Vagina (tissue), 2 donors: ENCODE data around the gene CNNM2. TPM values are rescaled to one million over a fixed set of nuclear protein-coding genes. Genes with fewer than 3 reads are reported as not detected.

Source experiments
- DNase-seq, 2 donors: peaks; one replicate each; pipeline ENCODE4 v3.0.0-alpha.2; 2017; ENCODE audit errors: extremely low spot score in 2 of 2
- H3K27ac ChIP-seq: fragments of 200-600 bp; sonication (generic); one replicate; pipeline ENCODE4 v1.5.1; 2019
- H3K27me3 ChIP-seq: fragments of 200-600 bp; sonication (generic); one replicate; pipeline ENCODE4 v1.5.1; 2019
- H3K36me3 ChIP-seq, 2 donors: fragments of 200-600 bp; sonication (generic); one replicate each; pipeline ENCODE4 v1.5.1; 2017 to 2019
- H3K4me1 ChIP-seq: fragments of 200-600 bp; sonication (generic); one replicate; pipeline ENCODE4 v1.5.1; 2019
- H3K4me3 ChIP-seq, 2 donors: fragments of 200-600 bp; sonication (generic); 1 replicate in 1 of 2; 2 replicates in 1 of 2; pipeline ENCODE4 v1.5.1; 2016 to 2019
- H3K9me3 ChIP-seq: fragments of 200-600 bp; sonication (generic); one replicate; pipeline ENCODE4 v1.5.1; 2019
- CTCF ChIP-seq, 3 experiments: fragments of 450-650 bp in 2 of 3; fragments of 200-600 bp in 1 of 3; sonication (generic) in 1 of 3; IDR thresholded peaks; one replicate each; pipeline ENCODE4 v1.5.1; 2017 to 2019; ENCODE audit warnings: antibody characterized with exemption in 3 of 3, mild to moderate bottlenecking in 2 of 3, moderate library complexity in 2 of 3
- POLR2A ChIP-seq, 2 donors: fragments of 450-650 bp; IDR thresholded peaks; one replicate each; pipeline ENCODE4 v1.6.1; 2017; ENCODE audit warnings: antibody characterized with exemption in 2 of 2, mild to moderate bottlenecking in 2 of 2, moderate library complexity in 2 of 2
- POLR2AphosphoS5 ChIP-seq, 2 donors: sonication (generic); formaldehyde crosslinking; IDR thresholded peaks; one replicate each; pipeline ENCODE4 v1.9.0; 2017; ENCODE audit warnings: antibody characterized with exemption in 2 of 2, mild to moderate bottlenecking in 2 of 2, low read depth in 1 of 2; ENCODE audit not compliant: insufficient read depth in 1 of 2
- intact Hi-C: fragments of 100-400 bp; cut with DNase I; formaldehyde crosslinking; loops from one replicate; pipeline ENCODE4 v1.15.1; 2023
- total RNA-seq: library from RNA; depleted of rRNA; stranded (reverse); fragments of >200 nt; gene quantifications from one replicate; pipeline ENCODE4 v1.2.3, GENCODE V29; 2016

Gene CNNM2
- total RNA-seq, 1 donor from 2014 or later: 9.6 TPM

GRCh38 chr10:103083266-103083976 is 165.3 kb downstream of the CNNM2 start:
- Histone ChIP-seq H3K27me3 (no peaks in the 10 kb centered on the region), H3K9me3 (no peaks in the 10 kb centered on the region), H3K36me3 (peaks cover 0 to 14% of the 10 kb centered on the region in 2 donors), H3K4me1 (no peaks in the 10 kb centered on the region), H3K27ac (no peak overlapping the region), H3K4me3 (no peak overlapping the region)
- intact Hi-C loops: no loop called here
- no peak for DNase-seq
- TF ChIP-seq CTCF (IDR thresholded peaks at IDR 0.05) (no peak), POLR2A (IDR thresholded peaks at IDR 0.05) (no peak), POLR2AphosphoS5 (IDR thresholded peaks at IDR 0.05; ENCODE audit: insufficient read depth in 1 of 2, low read depth in 1 of 2) (no peak)

GRCh38 chr10:103083977-103084320 is 165.9 kb downstream of the CNNM2 start:
- DNase-seq: no peak
- TF ChIP-seq POLR2A (IDR thresholded peaks at IDR 0.05): no peak
- no peak for TF ChIP-seq POLR2AphosphoS5 (IDR thresholded peaks at IDR 0.05; ENCODE audit: insufficient read depth in 1 of 2, low read depth in 1 of 2)
- no peak for TF ChIP-seq CTCF (IDR thresholded peaks at IDR 0.05)
- peaks cover 0 to 19% of the 10 kb centered on the region in 2 donors for H3K36me3 ChIP-seq
- intact Hi-C loops: no loop called here
- H3K9me3 ChIP-seq: no peaks in the 10 kb centered on the region
- H3K27me3 ChIP-seq: no peaks in the 10 kb centered on the region
- H3K27ac ChIP-seq: no peak overlapping the region
- H3K4me3 ChIP-seq: no peak overlapping the region
- H3K4me1 ChIP-seq: no peaks in the 10 kb centered on the region

- intact Hi-C loops: no loop called here
- no peak overlapping the region for H3K27ac ChIP-seq
- H3K36me3 ChIP-seq: peaks cover 0 to 43% of the 10 kb centered on the region in 2 donors
- no peak for DNase-seq
- no peaks in the 10 kb centered on the region for H3K4me1 ChIP-seq
- no peak overlapping the region for H3K4me3 ChIP-seq
- H3K27me3 ChIP-seq: no peaks in the 10 kb centered on the region
- TF ChIP-seq POLR2A (IDR thresholded peaks at IDR 0.05) (no peak), CTCF (IDR thresholded peaks at IDR 0.05) (no peak), POLR2AphosphoS5 (IDR thresholded peaks at IDR 0.05; ENCODE audit: insufficient read depth in 1 of 2, low read depth in 1 of 2) (no peak)
- no peaks in the 10 kb centered on the region for H3K9me3 ChIP-seq
Observed at GRCh38 chr10:103086261-103086660, 168.2 kb downstream of the CNNM2 start.

- no peaks in the 10 kb centered on the region for H3K9me3 ChIP-seq
- H3K4me1 ChIP-seq: no peaks in the 10 kb centered on the region
- DNase-seq: no peak
- TF ChIP-seq POLR2A (IDR thresholded peaks at IDR 0.05): no peak
- TF ChIP-seq CTCF (IDR thresholded peaks at IDR 0.05): no peak
- TF ChIP-seq POLR2AphosphoS5 (IDR thresholded peaks at IDR 0.05; ENCODE audit: insufficient read depth in 1 of 2, low read depth in 1 of 2): no peak
- no peaks in the 10 kb centered on the region for H3K27me3 ChIP-seq
- intact Hi-C loops: no loop called here
- no peak overlapping the region for H3K27ac ChIP-seq
- no peak overlapping the region for H3K4me3 ChIP-seq
- H3K36me3 ChIP-seq: peaks cover 0 to 48% of the 10 kb centered on the region in 2 donors
Observed at GRCh38 chr10:103086799-103087198, 168.7 kb downstream of the CNNM2 start.

- Histone ChIP-seq H3K4me3 (no peak overlapping the region), H3K27ac (no peak overlapping the region), H3K27me3 (no peaks in the 10 kb centered on the region), H3K9me3 (no peaks in the 10 kb centered on the region), H3K4me1 (no peaks in the 10 kb centered on the region), H3K36me3 (peaks cover 7 to 74% of the 10 kb centered on the region in 2 donors)
- DNase-seq: no peak
- TF ChIP-seq POLR2AphosphoS5 (IDR thresholded peaks at IDR 0.05; ENCODE audit: insufficient read depth in 1 of 2, low read depth in 1 of 2) (no peak), POLR2A (IDR thresholded peaks at IDR 0.05) (no peak), CTCF (IDR thresholded peaks at IDR 0.05) (no peak)
- intact Hi-C loops: no loop called here
Observed at GRCh38 chr10:103089493-103089892, 171.4 kb downstream of the CNNM2 start.
